ENCODE results near the gene ALDH1A1. TPM values are rescaled to one million over a fixed set of nuclear protein-coding genes. Genes with fewer than 3 reads are reported as not detected.

ALDH1A1 gene
- total and polyA plus RNA-seq, 5 donors = 35.3 to 56.7 (median 40.8) TPM

- Histone ChIP-seq H3K9me3 (ENCODE audit: control insufficient read depth, low read length) (no peaks in the 10 kb centered on the region), H3K27me3 (ENCODE audit: control insufficient read depth, insufficient read depth) (no peaks in the 10 kb centered on the region), H3K27ac (ENCODE audit: low read length) (no peak overlapping the region), H3K4me3 (ENCODE audit: low read length) (no peak overlapping the region), H3K4me1 (ENCODE audit: control insufficient read depth, insufficient read depth, low read length) (no peaks in the 10 kb centered on the region)
- no peak for DNase-seq
- 83% methylated on average over 1 of the region's 1 CpG for WGBS
- intact Hi-C loops (cut with DNase I) = no loop called here
- ATAC-seq = no peak
Measured at GRCh38 chr9:72893437-72893836, 59.4 kb downstream of the ALDH1A1 start.

- no peak for ATAC-seq
- H3K27ac ChIP-seq (ENCODE audit: low read length) = no peak overlapping the region
- 61% methylated on average over 2 of the region's 2 CpGs for WGBS
- no peak for DNase-seq
- H3K9me3 ChIP-seq (ENCODE audit: control insufficient read depth, low read length) = no peaks in the 10 kb centered on the region
- no peak overlapping the region for H3K4me3 ChIP-seq (ENCODE audit: low read length)
- no peaks in the 10 kb centered on the region for H3K4me1 ChIP-seq (ENCODE audit: control insufficient read depth, insufficient read depth, low read length)
- intact Hi-C loops (cut with DNase I) = no loop called here
- no peaks in the 10 kb centered on the region for H3K27me3 ChIP-seq (ENCODE audit: control insufficient read depth, insufficient read depth)
Measured at GRCh38 chr9:72891043-72891442, 61.8 kb downstream of the ALDH1A1 start.

- ATAC-seq = no peak
- no peak overlapping the region for H3K4me3 ChIP-seq (ENCODE audit: low read length)
- H3K27me3 ChIP-seq (ENCODE audit: control insufficient read depth, insufficient read depth) = no peaks in the 10 kb centered on the region
- intact Hi-C loops (cut with DNase I) = no loop called here
- no peaks in the 10 kb centered on the region for H3K4me1 ChIP-seq (ENCODE audit: control insufficient read depth, insufficient read depth, low read length)
- WGBS = 94% methylated on average over 2 of the region's 2 CpGs
- no peak for DNase-seq
- H3K27ac ChIP-seq (ENCODE audit: low read length) = no peak overlapping the region
- no peaks in the 10 kb centered on the region for H3K9me3 ChIP-seq (ENCODE audit: control insufficient read depth, low read length)
Measured at GRCh38 chr9:72888943-72889342, 63.9 kb downstream of the ALDH1A1 start.

GRCh38 chr9:72888067-72888466, 64.8 kb downstream of the ALDH1A1 start:
- intact Hi-C loops (cut with DNase I) = no loop called here
- no peak for ATAC-seq

GRCh38 chr9:72886386-72886785, 66.5 kb downstream of the ALDH1A1 start:
- DNase-seq = peak in 1 of 3 donors; percentile 18
- Histone ChIP-seq H3K9me3 (ENCODE audit: control insufficient read depth, low read length) (no peaks in the 10 kb centered on the region), H3K27ac (ENCODE audit: low read length) (no peak overlapping the region), H3K27me3 (ENCODE audit: control insufficient read depth, insufficient read depth) (no peaks in the 10 kb centered on the region), H3K4me3 (ENCODE audit: low read length) (no peak overlapping the region), H3K4me1 (ENCODE audit: control insufficient read depth, insufficient read depth, low read length) (no peaks in the 10 kb centered on the region)
- intact Hi-C loops (cut with DNase I) = no loop called here
- ATAC-seq = no peak
- 98% methylated on average over 1 of the region's 1 CpG for WGBS

More at GRCh38 chr9:72888067-72888466, 64.8 kb downstream of the ALDH1A1 start:
- WGBS = 84% methylated on average over 2 of the region's 2 CpGs
- no peaks in the 10 kb centered on the region for H3K9me3 ChIP-seq (ENCODE audit: control insufficient read depth, low read length)
- H3K27me3 ChIP-seq (ENCODE audit: control insufficient read depth, insufficient read depth) = no peaks in the 10 kb centered on the region
- no peak overlapping the region for H3K27ac ChIP-seq (ENCODE audit: low read length)
- no peaks in the 10 kb centered on the region for H3K4me1 ChIP-seq (ENCODE audit: control insufficient read depth, insufficient read depth, low read length)
- no peak for DNase-seq
- H3K4me3 ChIP-seq (ENCODE audit: low read length) = no peak overlapping the region

GRCh38 chr9:72884508-72884907, 68.3 kb downstream of the ALDH1A1 start:
- 83% methylated on average over 1 of the region's 1 CpG for WGBS
- H3K27ac ChIP-seq (ENCODE audit: low read length) = no peak overlapping the region
- intact Hi-C loops (cut with DNase I) = no loop called here
- no peaks in the 10 kb centered on the region for H3K4me1 ChIP-seq (ENCODE audit: control insufficient read depth, insufficient read depth, low read length)
- DNase-seq = no peak
- no peaks in the 10 kb centered on the region for H3K9me3 ChIP-seq (ENCODE audit: control insufficient read depth, low read length)
- no peak overlapping the region for H3K4me3 ChIP-seq (ENCODE audit: low read length)
- no peaks in the 10 kb centered on the region for H3K27me3 ChIP-seq (ENCODE audit: control insufficient read depth, insufficient read depth)
- no peak for ATAC-seq

GRCh38 chr9:72883875-72884274, 69.0 kb downstream of the ALDH1A1 start:
- intact Hi-C loops (cut with DNase I) = no loop called here
- no peaks in the 10 kb centered on the region for H3K4me1 ChIP-seq (ENCODE audit: control insufficient read depth, insufficient read depth, low read length)
- no peak overlapping the region for H3K4me3 ChIP-seq (ENCODE audit: low read length)
- no peaks in the 10 kb centered on the region for H3K27me3 ChIP-seq (ENCODE audit: control insufficient read depth, insufficient read depth)
- WGBS = 93% methylated on average over 3 of the region's 3 CpGs
- H3K9me3 ChIP-seq (ENCODE audit: control insufficient read depth, low read length) = no peaks in the 10 kb centered on the region
- no peak overlapping the region for H3K27ac ChIP-seq (ENCODE audit: low read length)
- ATAC-seq (no peak), DNase-seq (no peak)

GRCh38 chr9:72882117-72882775, 70.6 kb downstream of the ALDH1A1 start:
- no peaks in the 10 kb centered on the region for H3K27me3 ChIP-seq (ENCODE audit: control insufficient read depth, insufficient read depth)
- H3K4me1 ChIP-seq (ENCODE audit: control insufficient read depth, insufficient read depth, low read length) = no peaks in the 10 kb centered on the region
- no peaks in the 10 kb centered on the region for H3K9me3 ChIP-seq (ENCODE audit: control insufficient read depth, low read length)
- DNase-seq (peak; percentile 74 to 83 (median 77)), ATAC-seq (peak; percentile 95 to 97)
- 61% methylated on average over 6 of the region's 6 CpGs for WGBS
- no peak overlapping the region for H3K4me3 ChIP-seq (ENCODE audit: low read length)
- intact Hi-C loops (cut with DNase I) = no loop called here
- H3K27ac ChIP-seq (ENCODE audit: low read length) = peak overlapping the region; percentile 87

GRCh38 chr9:72880821-72881220, 72.0 kb downstream of the ALDH1A1 start:
- ATAC-seq (no peak), DNase-seq (no peak)
- Histone ChIP-seq H3K4me1 (ENCODE audit: control insufficient read depth, insufficient read depth, low read length) (no peaks in the 10 kb centered on the region), H3K27ac (ENCODE audit: low read length) (no peak overlapping the region), H3K27me3 (ENCODE audit: control insufficient read depth, insufficient read depth) (no peaks in the 10 kb centered on the region), H3K9me3 (ENCODE audit: control insufficient read depth, low read length) (no peaks in the 10 kb centered on the region), H3K4me3 (ENCODE audit: low read length) (no peak overlapping the region)
- intact Hi-C loops (cut with DNase I) = no loop called here
- 64% methylated on average over 2 of the region's 2 CpGs for WGBS

- peaks cover 3% of the 10 kb centered on the region for H3K4me1 ChIP-seq (ENCODE audit: control insufficient read depth, insufficient read depth, low read length)
- H3K4me3 ChIP-seq (ENCODE audit: low read length) = no peak overlapping the region
- no peaks in the 10 kb centered on the region for H3K9me3 ChIP-seq (ENCODE audit: control insufficient read depth, low read length)
- ATAC-seq (no peak), DNase-seq (no peak)
- intact Hi-C loops (cut with DNase I) = no loop called here
- no peaks in the 10 kb centered on the region for H3K27me3 ChIP-seq (ENCODE audit: control insufficient read depth, insufficient read depth)
- no peak overlapping the region for H3K27ac ChIP-seq (ENCODE audit: low read length)
Measured at GRCh38 chr9:72875221-72875620, 77.6 kb downstream of the ALDH1A1 start.

GRCh38 chr9:72874344-72874743, 78.5 kb downstream of the ALDH1A1 start:
- intact Hi-C loops (cut with DNase I) = loop anchor here in 1 of 4 donors (5.0 kb wide), 1 partner anchor 153 kb away; no protein-coding TSS in a partner anchor
- 88% methylated on average over 2 of the region's 2 CpGs for WGBS

GRCh38 chr9:72873456-72873855, 79.4 kb downstream of the ALDH1A1 start:
- intact Hi-C loops (cut with DNase I) = loop anchor here in 1 of 4 donors (5.0 kb wide), 1 partner anchor 154 kb away; no protein-coding TSS in a partner anchor
- no peaks in the 10 kb centered on the region for H3K27me3 ChIP-seq (ENCODE audit: control insufficient read depth, insufficient read depth)
- no peak overlapping the region for H3K4me3 ChIP-seq (ENCODE audit: low read length)
- peaks cover 3% of the 10 kb centered on the region for H3K4me1 ChIP-seq (ENCODE audit: control insufficient read depth, insufficient read depth, low read length)
- no peak for ATAC-seq
- 46% methylated on average over 1 of the region's 1 CpG for WGBS
- H3K9me3 ChIP-seq (ENCODE audit: control insufficient read depth, low read length) = no peaks in the 10 kb centered on the region
- H3K27ac ChIP-seq (ENCODE audit: low read length) = no peak overlapping the region
- no peak for DNase-seq

More at GRCh38 chr9:72874344-72874743, 78.5 kb downstream of the ALDH1A1 start:
- no peaks in the 10 kb centered on the region for H3K27me3 ChIP-seq (ENCODE audit: control insufficient read depth, insufficient read depth)
- peaks cover 3% of the 10 kb centered on the region for H3K4me1 ChIP-seq (ENCODE audit: control insufficient read depth, insufficient read depth, low read length)
- no peak for ATAC-seq
- no peak overlapping the region for H3K27ac ChIP-seq (ENCODE audit: low read length)
- H3K9me3 ChIP-seq (ENCODE audit: control insufficient read depth, low read length) = no peaks in the 10 kb centered on the region
- H3K4me3 ChIP-seq (ENCODE audit: low read length) = no peak overlapping the region
- DNase-seq = no peak
